ENCODE data around the gene RPS21.
"Not testable (repeated sequence)": the region's sequence is repeated elsewhere in the genome, so short reads cannot be mapped to it uniquely, and the experiment has no call there.

Gene RPS21

GRCh38 chr20:62366370-62367135 lies 20.4 kb upstream of the RPS21 start:
- no peak for DNase-seq

- DNase-seq, result no peak
Observed at GRCh38 chr20:62367136-62367632, 19.7 kb upstream of the RPS21 start, which contains the start of gene LAMA5. Gene LAMA5 (minus strand): TSS chr20:62367312. CDS start chr20:62367245, 67 bp downstream.

GRCh38 chr20:62367633-62368391 lies 19.1 kb upstream of the RPS21 start:
- DNase-seq, result no peak

- DNase-seq, result no peak
Observed at GRCh38 chr20:62368392-62368975, 18.4 kb upstream of the RPS21 start.

GRCh38 chr20:62368976-62369814 lies 17.7 kb upstream of the RPS21 start:
- DNase-seq, result no peak

GRCh38 chr20:62369815-62370114 lies 17.1 kb upstream of the RPS21 start:
- DNase-seq, result no peak

GRCh38 chr20:62370115-62370806 lies 16.6 kb upstream of the RPS21 start:
- DNase-seq, result no peak

- DNase-seq, result no peak
Observed at GRCh38 chr20:62370807-62371587, 15.9 kb upstream of the RPS21 start.

GRCh38 chr20:62371588-62372041 lies 15.3 kb upstream of the RPS21 start:
- DNase-seq, result no peak

- no peak for DNase-seq
Observed at GRCh38 chr20:62372042-62372993, 14.6 kb upstream of the RPS21 start.

GRCh38 chr20:62373631-62374179 lies 13.2 kb upstream of the RPS21 start:
- not testable (repeated sequence) for DNase-seq

GRCh38 chr20:62374331-62375152 lies 12.4 kb upstream of the RPS21 start:
- no peak for DNase-seq

GRCh38 chr20:62376112-62377063 lies 10.5 kb upstream of the RPS21 start:
- DNase-seq, result no peak

- DNase-seq, result no peak
Observed at GRCh38 chr20:62377064-62377461, 9.8 kb upstream of the RPS21 start.

- no peak for DNase-seq
Observed at GRCh38 chr20:62377615-62378178, 9.2 kb upstream of the RPS21 start.

- no peak for DNase-seq
Observed at GRCh38 chr20:62378215-62378614, 8.7 kb upstream of the RPS21 start.

- DNase-seq, result no peak
Observed at GRCh38 chr20:62381202-62381797, 5.6 kb upstream of the RPS21 start.
